Measurements from ENCODE around the gene TRAF3IP3.

Gene TRAF3IP3

DNA sequence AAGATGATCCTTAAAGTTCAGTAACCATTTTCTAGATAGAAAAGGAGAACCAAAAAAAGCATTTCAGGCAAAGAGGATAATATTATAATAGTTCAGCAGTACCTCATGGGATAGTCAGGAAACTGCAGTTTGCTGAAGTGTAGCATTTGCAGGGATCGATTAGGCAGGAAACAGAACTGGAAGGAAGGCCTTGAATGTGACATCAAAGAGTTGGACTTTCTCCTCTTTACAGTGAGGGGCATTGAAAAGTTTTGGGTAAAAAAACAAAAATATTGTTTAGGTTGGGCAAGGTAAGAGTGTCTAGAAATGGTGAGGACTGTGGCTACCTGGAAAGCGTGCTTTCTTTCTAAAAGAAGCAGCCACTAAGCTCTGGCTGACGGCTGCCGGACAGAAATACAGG is 58.0 kb downstream of the TRAF3IP3 start:
- no peaks in the 10 kb centered on the region for H3K36me3 ChIP-seq (ENCODE audit: control insufficient read depth, insufficient read depth, low read length)
- H3K9ac ChIP-seq (ENCODE audit: low read depth, low read length): no peak overlapping the region
- H3K4me3 ChIP-seq (ENCODE audit: low read depth, low read length): no peak overlapping the region
- H3K27ac ChIP-seq (ENCODE audit: low read depth, low read length): no peak overlapping the region
- no peaks in the 10 kb centered on the region for H3K27me3 ChIP-seq (ENCODE audit: control insufficient read depth, insufficient read depth, low read length)
- H3K9me3 ChIP-seq (ENCODE audit: control insufficient read depth, insufficient read depth, low read length): no peaks in the 10 kb centered on the region
- no peaks in the 10 kb centered on the region for H3K4me1 ChIP-seq (ENCODE audit: control insufficient read depth, insufficient read depth, low read length)

DNA sequence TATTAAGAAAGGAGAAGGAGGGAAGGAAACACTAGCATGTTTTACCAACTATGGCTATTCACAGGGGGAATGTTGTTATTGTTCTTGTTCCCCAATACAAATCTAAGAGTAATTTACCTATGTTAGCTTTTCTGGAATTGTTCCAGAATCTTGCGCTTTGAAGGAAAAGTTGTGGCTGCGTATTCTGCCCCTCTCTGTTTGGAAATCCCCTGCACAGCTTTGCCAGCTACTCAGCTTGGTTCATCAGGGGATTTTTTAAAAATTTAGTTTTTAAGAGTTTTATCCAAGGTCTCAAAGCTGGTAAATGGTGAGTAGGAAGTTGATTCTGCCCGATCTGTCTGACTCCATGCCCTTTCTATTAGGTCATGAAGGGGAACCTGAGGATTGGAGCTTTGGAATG is 59.6 kb downstream of the TRAF3IP3 start:
- no peaks in the 10 kb centered on the region for H3K9me3 ChIP-seq (ENCODE audit: control insufficient read depth, insufficient read depth, low read length)
- no peak overlapping the region for H3K9ac ChIP-seq (ENCODE audit: low read depth, low read length)
- H3K27me3 ChIP-seq (ENCODE audit: control insufficient read depth, insufficient read depth, low read length): no peaks in the 10 kb centered on the region
- no peaks in the 10 kb centered on the region for H3K36me3 ChIP-seq (ENCODE audit: control insufficient read depth, insufficient read depth, low read length)
- H3K27ac ChIP-seq (ENCODE audit: low read depth, low read length): no peak overlapping the region
- no peaks in the 10 kb centered on the region for H3K4me1 ChIP-seq (ENCODE audit: control insufficient read depth, insufficient read depth, low read length)
- H3K4me3 ChIP-seq (ENCODE audit: low read depth, low read length): no peak overlapping the region

DNA sequence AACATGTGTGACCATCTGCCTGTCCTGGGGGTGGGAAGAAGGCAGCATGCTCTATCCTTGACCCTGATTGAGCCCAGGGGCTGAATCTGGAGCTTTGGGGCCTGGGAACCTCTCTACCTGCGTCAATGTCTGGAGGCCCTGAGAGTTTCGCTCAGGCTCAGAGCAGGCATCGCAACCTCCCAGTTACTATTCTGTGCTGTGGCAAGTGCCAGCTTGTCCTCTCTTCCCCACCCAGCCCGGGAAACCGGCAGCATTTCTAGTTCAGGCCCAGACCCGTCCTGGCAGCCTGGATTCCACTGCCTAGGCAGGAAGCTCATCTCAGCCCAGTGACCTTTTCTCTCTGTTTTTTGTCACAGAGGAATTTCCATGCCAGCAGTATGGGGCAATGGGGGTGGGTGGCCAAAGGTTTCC is 60.1 kb downstream of the TRAF3IP3 start:
- H3K9me3 ChIP-seq (ENCODE audit: control insufficient read depth, insufficient read depth, low read length): no peaks in the 10 kb centered on the region
- H3K36me3 ChIP-seq (ENCODE audit: control insufficient read depth, insufficient read depth, low read length): no peaks in the 10 kb centered on the region
- H3K4me1 ChIP-seq (ENCODE audit: control insufficient read depth, insufficient read depth, low read length): no peaks in the 10 kb centered on the region
- H3K9ac ChIP-seq (ENCODE audit: low read depth, low read length): no peak overlapping the region
- H3K27ac ChIP-seq (ENCODE audit: low read depth, low read length): peak overlapping the region; percentile 26
- H3K4me3 ChIP-seq (ENCODE audit: low read depth, low read length): no peak overlapping the region
- no peaks in the 10 kb centered on the region for H3K27me3 ChIP-seq (ENCODE audit: control insufficient read depth, insufficient read depth, low read length)

DNA sequence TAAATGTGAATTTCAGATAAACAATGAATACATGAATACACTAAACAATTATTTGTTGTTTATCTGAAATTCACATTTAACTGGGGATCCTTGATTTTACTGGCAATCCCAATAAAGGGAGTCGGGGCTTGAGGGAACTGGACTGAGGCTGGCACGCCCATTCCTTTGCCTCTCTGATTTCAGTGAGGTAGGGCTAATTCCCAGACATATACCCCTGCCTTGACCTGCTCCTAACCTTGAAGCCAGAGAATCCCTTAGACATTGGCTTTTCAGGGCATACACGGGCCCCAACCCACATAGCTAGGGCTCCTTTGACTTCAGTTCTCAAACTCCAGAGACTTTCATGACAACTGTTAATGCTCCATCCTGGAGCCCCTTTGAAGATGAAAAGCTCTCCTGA is 61.1 kb downstream of the TRAF3IP3 start:
- Histone ChIP-seq H3K9ac (ENCODE audit: low read depth, low read length) (no peak overlapping the region), H3K27ac (ENCODE audit: low read depth, low read length) (no peak overlapping the region), H3K4me3 (ENCODE audit: low read depth, low read length) (no peak overlapping the region), H3K27me3 (ENCODE audit: control insufficient read depth, insufficient read depth, low read length) (no peaks in the 10 kb centered on the region), H3K9me3 (ENCODE audit: control insufficient read depth, insufficient read depth, low read length) (no peaks in the 10 kb centered on the region), H3K4me1 (ENCODE audit: control insufficient read depth, insufficient read depth, low read length) (no peaks in the 10 kb centered on the region), H3K36me3 (ENCODE audit: control insufficient read depth, insufficient read depth, low read length) (no peaks in the 10 kb centered on the region)

DNA sequence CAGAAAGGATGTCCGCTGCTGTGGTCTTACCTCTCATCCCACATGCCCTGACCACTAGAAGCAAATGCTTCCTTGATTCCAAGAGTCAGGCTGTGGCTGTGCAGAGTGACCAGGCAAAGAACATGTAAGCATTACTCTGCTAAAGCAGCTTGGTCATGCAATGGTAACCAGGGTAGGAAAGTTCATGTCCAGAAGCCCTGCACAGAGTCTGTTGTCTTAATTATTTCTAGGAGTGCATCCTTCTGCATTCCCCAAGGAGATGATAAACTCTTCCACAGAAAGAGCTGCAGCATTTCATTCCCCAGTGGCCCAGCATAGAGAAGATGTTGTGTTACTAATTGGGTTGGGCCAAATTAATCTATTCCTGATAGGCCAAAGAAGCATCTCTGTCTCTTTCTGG is 61.8 kb downstream of the TRAF3IP3 start:
- Histone ChIP-seq H3K36me3 (ENCODE audit: control insufficient read depth, insufficient read depth, low read length) (no peaks in the 10 kb centered on the region), H3K4me1 (ENCODE audit: control insufficient read depth, insufficient read depth, low read length) (no peaks in the 10 kb centered on the region), H3K9ac (ENCODE audit: low read depth, low read length) (no peak overlapping the region), H3K27ac (ENCODE audit: low read depth, low read length) (no peak overlapping the region), H3K27me3 (ENCODE audit: control insufficient read depth, insufficient read depth, low read length) (no peaks in the 10 kb centered on the region; the same call in 1 of the 2 replicates), H3K4me3 (ENCODE audit: low read depth, low read length) (no peak overlapping the region), H3K9me3 (ENCODE audit: control insufficient read depth, insufficient read depth, low read length) (no peaks in the 10 kb centered on the region)

DNA sequence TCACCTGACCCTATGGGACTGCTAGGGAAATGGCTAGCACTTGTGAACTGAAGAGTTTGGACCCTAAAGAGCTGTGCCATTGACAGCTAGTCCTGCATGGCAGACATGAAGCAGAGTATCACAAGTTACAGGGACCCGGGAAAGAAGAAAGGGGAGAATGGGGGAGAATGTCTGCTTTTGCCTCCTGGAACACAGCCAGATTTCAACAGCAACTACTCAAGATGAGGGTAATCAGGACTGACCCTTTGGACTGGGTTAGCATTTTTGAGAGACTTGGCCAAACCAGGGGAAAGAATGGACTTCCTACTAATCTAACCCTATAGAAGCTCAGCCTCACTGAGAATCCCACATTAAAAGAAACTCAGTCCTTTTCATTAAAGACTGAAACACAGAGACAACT is 63.2 kb downstream of the TRAF3IP3 start:
- H3K4me3 ChIP-seq (ENCODE audit: low read depth, low read length): no peak overlapping the region
- H3K27me3 ChIP-seq (ENCODE audit: control insufficient read depth, insufficient read depth, low read length): no peaks in the 10 kb centered on the region; the same call in 1 of the 2 replicates
- H3K27ac ChIP-seq (ENCODE audit: low read depth, low read length): no peak overlapping the region
- H3K36me3 ChIP-seq (ENCODE audit: control insufficient read depth, insufficient read depth, low read length): no peaks in the 10 kb centered on the region
- H3K4me1 ChIP-seq (ENCODE audit: control insufficient read depth, insufficient read depth, low read length): no peaks in the 10 kb centered on the region
- no peak overlapping the region for H3K9ac ChIP-seq (ENCODE audit: low read depth, low read length)
- H3K9me3 ChIP-seq (ENCODE audit: control insufficient read depth, insufficient read depth, low read length): no peaks in the 10 kb centered on the region

DNA sequence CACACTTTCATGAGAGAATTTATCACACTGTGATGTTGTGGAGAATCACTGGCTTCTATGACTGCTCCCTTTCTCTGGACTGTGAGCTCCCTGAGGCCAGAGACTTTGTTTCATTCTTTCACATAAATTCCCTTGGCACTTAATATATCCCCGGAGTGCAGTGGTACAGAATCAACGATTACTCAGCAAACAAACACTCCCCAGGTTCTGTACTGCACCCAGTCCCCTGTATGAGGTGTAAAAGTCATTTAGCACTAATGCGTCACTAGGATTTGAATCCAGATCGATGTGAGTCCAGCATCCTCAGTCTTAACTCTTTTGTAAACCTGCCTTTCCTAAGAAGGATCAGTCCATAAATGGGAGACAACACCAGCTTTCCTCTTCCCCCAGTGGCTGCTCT is 65.1 kb downstream of the TRAF3IP3 start:
- Histone ChIP-seq H3K4me3 (ENCODE audit: low read depth, low read length) (no peak overlapping the region), H3K9ac (ENCODE audit: low read depth, low read length) (no peak overlapping the region), H3K27ac (ENCODE audit: low read depth, low read length) (no peak overlapping the region), H3K27me3 (ENCODE audit: control insufficient read depth, insufficient read depth, low read length) (no peaks in the 10 kb centered on the region; the same call in 1 of the 2 replicates), H3K36me3 (ENCODE audit: control insufficient read depth, insufficient read depth, low read length) (no peaks in the 10 kb centered on the region), H3K9me3 (ENCODE audit: control insufficient read depth, insufficient read depth, low read length) (no peaks in the 10 kb centered on the region), H3K4me1 (ENCODE audit: control insufficient read depth, insufficient read depth, low read length) (no peaks in the 10 kb centered on the region)

DNA sequence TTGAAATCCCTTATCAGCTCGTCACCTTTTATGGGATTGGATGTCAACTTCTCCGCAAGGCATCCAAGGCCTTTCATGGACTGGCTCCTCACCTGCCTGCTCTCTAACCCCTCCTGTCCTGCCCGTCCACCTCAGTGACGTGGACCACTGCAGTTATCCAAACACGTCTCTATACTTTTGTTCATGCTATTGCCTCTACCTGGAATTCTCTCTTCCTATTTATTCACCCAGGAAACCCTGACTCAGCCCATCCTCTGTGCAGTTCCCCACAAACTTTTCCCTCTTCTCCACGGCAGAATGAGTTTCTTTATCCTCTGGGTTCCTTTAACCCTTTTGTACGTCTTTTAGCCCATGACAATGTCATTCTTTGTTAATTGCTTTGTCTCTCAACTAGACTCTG is 66.9 kb downstream of the TRAF3IP3 start:
- Histone ChIP-seq H3K27me3 (ENCODE audit: control insufficient read depth, insufficient read depth, low read length) (no peaks in the 10 kb centered on the region; the same call in 1 of the 2 replicates), H3K9ac (ENCODE audit: low read depth, low read length) (no peak overlapping the region), H3K4me1 (ENCODE audit: control insufficient read depth, insufficient read depth, low read length) (no peaks in the 10 kb centered on the region), H3K9me3 (ENCODE audit: control insufficient read depth, insufficient read depth, low read length) (no peaks in the 10 kb centered on the region), H3K36me3 (ENCODE audit: control insufficient read depth, insufficient read depth, low read length) (no peaks in the 10 kb centered on the region), H3K4me3 (ENCODE audit: low read depth, low read length) (no peak overlapping the region), H3K27ac (ENCODE audit: low read depth, low read length) (no peak overlapping the region)

DNA sequence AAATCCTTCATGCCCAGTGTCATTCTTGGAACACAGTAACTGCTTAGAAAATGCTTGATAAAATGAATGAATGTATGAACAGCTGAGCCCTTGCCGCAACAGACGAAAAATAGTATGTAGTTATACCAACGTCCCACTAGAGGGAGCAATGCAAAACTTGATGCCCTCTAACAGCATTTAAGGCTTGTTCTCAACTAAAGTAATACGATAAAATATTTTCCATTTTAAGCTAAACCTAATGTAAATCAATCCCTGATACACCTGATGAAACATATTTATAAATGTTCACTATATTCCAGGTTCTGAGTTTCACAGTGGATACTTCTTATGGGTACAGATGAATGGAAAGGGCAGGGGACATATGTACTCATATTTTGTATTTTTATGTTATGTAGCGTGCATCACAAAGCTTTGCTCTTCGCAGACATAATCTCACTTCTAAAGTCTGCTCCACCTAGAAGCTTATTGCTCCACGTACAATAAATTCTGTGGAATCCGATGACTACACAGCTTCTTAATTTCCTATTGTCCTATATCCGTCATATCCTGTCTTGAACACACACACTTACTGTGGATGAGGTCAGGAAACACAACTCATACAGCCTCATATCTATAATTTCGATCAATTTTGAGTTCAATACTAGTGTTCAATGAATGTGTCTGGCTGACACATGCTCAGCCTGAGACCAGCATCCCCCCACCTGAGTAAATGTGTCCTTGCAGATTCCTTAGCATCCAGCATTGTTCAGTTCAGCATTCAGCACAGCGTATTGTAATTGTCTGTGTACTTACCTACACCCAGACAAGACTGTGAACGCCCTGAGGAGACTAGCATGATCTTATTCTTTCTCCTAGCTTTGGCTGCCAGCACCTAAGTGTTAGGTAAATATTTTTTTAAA is 67.5 kb downstream of the TRAF3IP3 start:
- Histone ChIP-seq H3K36me3 (ENCODE audit: control insufficient read depth, insufficient read depth, low read length) (no peaks in the 10 kb centered on the region), H3K4me3 (ENCODE audit: low read depth, low read length) (no peak overlapping the region), H3K9me3 (ENCODE audit: control insufficient read depth, insufficient read depth, low read length) (no peaks in the 10 kb centered on the region), H3K27ac (ENCODE audit: low read depth, low read length) (no peak overlapping the region), H3K4me1 (ENCODE audit: control insufficient read depth, insufficient read depth, low read length) (no peaks in the 10 kb centered on the region), H3K9ac (ENCODE audit: low read depth, low read length) (no peak overlapping the region), H3K27me3 (ENCODE audit: control insufficient read depth, insufficient read depth, low read length) (no peaks in the 10 kb centered on the region; the same call in 1 of the 2 replicates)

DNA sequence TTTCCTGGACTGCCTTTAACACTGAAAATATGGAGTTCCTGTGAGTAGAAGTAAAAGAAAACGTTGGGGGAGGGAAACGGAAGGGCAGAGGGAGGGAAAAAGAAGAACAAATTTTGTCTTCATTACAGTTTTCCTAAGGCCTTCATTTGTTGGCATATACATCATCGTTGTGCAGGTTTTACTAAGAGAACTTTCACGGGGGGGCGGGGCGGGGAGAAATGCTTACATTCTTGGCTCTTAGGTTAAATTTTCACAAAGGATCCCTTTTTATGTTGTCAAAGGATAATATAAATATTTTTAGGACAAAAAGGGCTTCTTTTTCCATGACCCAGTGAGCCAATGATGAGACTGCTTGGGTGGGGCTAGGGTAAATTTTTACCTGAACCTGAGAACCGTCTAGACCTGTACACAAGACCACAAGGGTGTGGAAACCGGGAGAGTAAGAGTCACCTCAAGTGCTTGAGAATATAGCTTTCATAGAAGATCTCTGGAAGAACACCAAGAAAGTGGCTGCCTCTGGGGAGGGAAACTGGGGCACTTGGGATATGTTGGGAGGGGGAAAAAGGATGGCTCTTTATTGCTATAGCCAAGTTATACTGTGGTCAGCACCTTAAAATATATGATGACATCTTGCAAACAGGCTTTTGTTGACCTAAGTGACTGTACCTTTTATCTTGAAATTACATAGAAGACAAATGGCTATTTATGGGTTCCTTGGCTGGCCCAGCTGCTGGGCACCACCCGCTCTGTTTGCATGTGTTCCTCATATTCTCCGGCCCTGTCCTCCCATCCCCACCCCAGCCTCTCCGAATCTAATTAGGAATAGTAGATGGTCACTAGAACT is 70.0 kb downstream of the TRAF3IP3 start:
- Histone ChIP-seq H3K36me3 (ENCODE audit: control insufficient read depth, insufficient read depth, low read length) (peaks cover 5% of the 10 kb centered on the region), H3K27me3 (ENCODE audit: control insufficient read depth, insufficient read depth, low read length) (no peaks in the 10 kb centered on the region; the same call in 1 of the 2 replicates), H3K9me3 (ENCODE audit: control insufficient read depth, insufficient read depth, low read length) (no peaks in the 10 kb centered on the region), H3K4me3 (ENCODE audit: low read depth, low read length) (no peak overlapping the region), H3K9ac (ENCODE audit: low read depth, low read length) (no peak overlapping the region), H3K27ac (ENCODE audit: low read depth, low read length) (no peak overlapping the region), H3K4me1 (ENCODE audit: control insufficient read depth, insufficient read depth, low read length) (no peaks in the 10 kb centered on the region)

Data from HUES48 (cell line).